Measurements from ENCODE around the gene LZIC. TPM values are rescaled to one million over a fixed set of nuclear protein-coding genes. Genes with fewer than 3 reads are reported as not detected.

LZIC gene
- total RNA-seq, 1 experiment from 2014 or later, result 19.8 TPM

- CTCF ChIA-PET, result interaction anchor here (1.2 kb wide), 1 partner anchor 32 kb away, joined by 6 read pairs; no protein-coding TSS in a partner anchor
- H3K27me3 Mint-ChIP-seq (ENCODE audit: unreplicated experiment), result no peaks in the 10 kb centered on the region
Observed at GRCh38 chr1:9910076-9910422, 33.1 kb downstream of the LZIC start, which contains the start of gene CTNNBIP1. Gene CTNNBIP1, minus strand, starts transcription at chr1:9910269. Its CDS starts 38,205 bp downstream, at chr1:9872064.

GRCh38 chr1:9909234-9910046, 33.8 kb downstream of the LZIC start:
- Mint-ChIP-seq H3K4me1 (ENCODE audit: low read depth, unreplicated experiment) (peaks cover 38% of the 10 kb centered on the region), H3K4me3 (ENCODE audit: low read depth, unreplicated experiment) (peak overlapping the region; percentile 87), H3K27ac (ENCODE audit: unreplicated experiment) (peak overlapping the region; percentile 87), H3K27me3 (ENCODE audit: unreplicated experiment) (no peaks in the 10 kb centered on the region), H3K9me3 (ENCODE audit: low read depth, unreplicated experiment) (no peaks in the 10 kb centered on the region), H3K36me3 (ENCODE audit: insufficient read depth, unreplicated experiment) (peaks cover 22% of the 10 kb centered on the region)
- no peak for TF ChIP-seq CTCF (IDR thresholded peaks at IDR 0.05; ENCODE audit: unreplicated experiment)
- peak; percentile 14 for DNase-seq
- no TSS peak for BruUV-seq (replicated peaks)
- intact Hi-C loops (cut with micrococcal nuclease; ENCODE audit: unreplicated experiment), result no loop called here
- CTCF ChIA-PET, result no interaction called here

More at GRCh38 chr1:9910076-9910422, 33.1 kb downstream of the LZIC start, which contains the start of gene CTNNBIP1:
- no peak for DNase-seq
- BruUV-seq (replicated peaks), result no TSS peak
- H3K9me3 Mint-ChIP-seq (ENCODE audit: low read depth, unreplicated experiment), result no peaks in the 10 kb centered on the region
- intact Hi-C loops (cut with micrococcal nuclease; ENCODE audit: unreplicated experiment), result no loop called here
- H3K4me1 Mint-ChIP-seq (ENCODE audit: low read depth, unreplicated experiment), result peaks cover 43% of the 10 kb centered on the region
- peak within 1 kb of the TSS; percentile 88 for H3K27ac Mint-ChIP-seq (ENCODE audit: unreplicated experiment)
- peak within 1 kb of the TSS; percentile 89 for H3K4me3 Mint-ChIP-seq (ENCODE audit: low read depth, unreplicated experiment)
- peaks cover 22% of the 10 kb centered on the region for H3K36me3 Mint-ChIP-seq (ENCODE audit: insufficient read depth, unreplicated experiment)
- no peak for TF ChIP-seq CTCF (IDR thresholded peaks at IDR 0.05; ENCODE audit: unreplicated experiment)

- TSS peak; percentile 67 for BruUV-seq (replicated peaks)
- intact Hi-C loops (cut with micrococcal nuclease; ENCODE audit: unreplicated experiment), result no loop called here
- CTCF ChIA-PET, result no interaction called here
Observed at GRCh38 chr1:9908871-9909233, 34.3 kb downstream of the LZIC start.

GRCh38 chr1:9907441-9907840, 35.8 kb downstream of the LZIC start:
- intact Hi-C loops (cut with micrococcal nuclease; ENCODE audit: unreplicated experiment), result no loop called here
- CTCF ChIA-PET, result interaction anchor here (0.6 to 0.8 kb wide), 2 partner anchors 14 to 231 kb away, joined by 3 read pairs; no protein-coding TSS in a partner anchor
- Mint-ChIP-seq H3K27ac (ENCODE audit: unreplicated experiment) (no peak overlapping the region), H3K36me3 (ENCODE audit: insufficient read depth, unreplicated experiment) (peaks cover 22% of the 10 kb centered on the region), H3K4me3 (ENCODE audit: low read depth, unreplicated experiment) (no peak overlapping the region), H3K4me1 (ENCODE audit: low read depth, unreplicated experiment) (peaks cover 29% of the 10 kb centered on the region), H3K27me3 (ENCODE audit: unreplicated experiment) (no peaks in the 10 kb centered on the region), H3K9me3 (ENCODE audit: low read depth, unreplicated experiment) (no peaks in the 10 kb centered on the region)
- BruUV-seq (replicated peaks), result no TSS peak
- DNase-seq, result no peak
- no peak for TF ChIP-seq CTCF (IDR thresholded peaks at IDR 0.05; ENCODE audit: unreplicated experiment)

More at GRCh38 chr1:9908871-9909233, 34.3 kb downstream of the LZIC start:
- Mint-ChIP-seq H3K27ac (ENCODE audit: unreplicated experiment) (no peak overlapping the region), H3K36me3 (ENCODE audit: insufficient read depth, unreplicated experiment) (peaks cover 22% of the 10 kb centered on the region), H3K9me3 (ENCODE audit: low read depth, unreplicated experiment) (no peaks in the 10 kb centered on the region), H3K27me3 (ENCODE audit: unreplicated experiment) (no peaks in the 10 kb centered on the region), H3K4me3 (ENCODE audit: low read depth, unreplicated experiment) (peak overlapping the region; percentile 87), H3K4me1 (ENCODE audit: low read depth, unreplicated experiment) (peaks cover 33% of the 10 kb centered on the region)
- TF ChIP-seq CTCF (IDR thresholded peaks at IDR 0.05; ENCODE audit: unreplicated experiment), result no peak
- DNase-seq, result no peak
